ENCODE data around the gene SRXN1.

DNA sequence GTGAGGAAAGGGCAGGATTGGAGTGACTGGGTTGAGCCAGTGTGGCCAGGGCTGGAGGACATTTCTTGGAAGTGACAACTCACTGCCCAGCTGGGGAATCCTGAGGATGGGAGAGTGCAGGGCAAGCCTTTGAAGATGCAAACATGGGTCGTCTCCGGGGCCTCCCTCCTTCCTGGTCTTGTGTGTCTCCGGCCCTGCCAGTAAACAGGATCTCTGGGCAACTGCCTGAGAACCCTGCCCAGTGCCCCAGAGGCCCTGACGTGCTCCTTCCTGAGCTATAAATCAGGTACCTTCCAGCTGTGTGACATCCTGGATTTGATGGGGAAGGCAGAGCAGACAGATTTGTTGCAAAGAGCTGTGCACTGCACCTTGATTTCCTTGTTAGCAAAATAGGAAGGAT lies 30.0 kb downstream of the SRXN1 start:
- TF ChIP-seq POLR2A (IDR thresholded peaks at IDR 0.05) (no peak), POLR2AphosphoS5 (IDR thresholded peaks at IDR 0.05) (no peak), EP300 (IDR thresholded peaks at IDR 0.05) (no peak)
- TF ChIP-seq, protein P1, sequence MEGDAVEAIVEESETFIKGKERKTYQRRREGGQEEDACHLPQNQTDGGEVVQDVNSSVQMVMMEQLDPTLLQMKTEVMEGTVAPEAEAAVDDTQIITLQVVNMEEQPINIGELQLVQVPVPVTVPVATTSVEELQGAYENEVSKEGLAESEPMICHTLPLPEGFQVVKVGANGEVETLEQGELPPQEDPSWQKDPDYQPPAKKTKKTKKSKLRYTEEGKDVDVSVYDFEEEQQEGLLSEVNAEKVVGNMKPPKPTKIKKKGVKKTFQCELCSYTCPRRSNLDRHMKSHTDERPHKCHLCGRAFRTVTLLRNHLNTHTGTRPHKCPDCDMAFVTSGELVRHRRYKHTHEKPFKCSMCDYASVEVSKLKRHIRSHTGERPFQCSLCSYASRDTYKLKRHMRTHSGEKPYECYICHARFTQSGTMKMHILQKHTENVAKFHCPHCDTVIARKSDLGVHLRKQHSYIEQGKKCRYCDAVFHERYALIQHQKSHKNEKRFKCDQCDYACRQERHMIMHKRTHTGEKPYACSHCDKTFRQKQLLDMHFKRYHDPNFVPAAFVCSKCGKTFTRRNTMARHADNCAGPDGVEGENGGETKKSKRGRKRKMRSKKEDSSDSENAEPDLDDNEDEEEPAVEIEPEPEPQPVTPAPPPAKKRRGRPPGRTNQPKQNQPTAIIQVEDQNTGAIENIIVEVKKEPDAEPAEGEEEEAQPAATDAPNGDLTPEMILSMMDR (IDR thresholded peaks at IDR 0.05): no peak
